RPMI7951 (cell line): ENCODE data around the gene IRF2BPL. TPM values are rescaled to one million over a fixed set of nuclear protein-coding genes. Genes with fewer than 3 reads are reported as not detected.

Experiments
- DNase-seq: peaks from one replicate; pipeline ENCODE4 v3.0.0-alpha.2; 2012; ENCODE audit warnings: low read depth
- total RNA-seq: library from RNA; depleted of rRNA; stranded (reverse); fragments of >200 nt; shearing (Covaris generic); gene quantifications from 2 replicates; pipeline ENCODE4 v1.2.3, GENCODE V29; 2014

Gene IRF2BPL
- total RNA-seq, 1 experiment from 2014 or later = 16.6 TPM

DNA sequence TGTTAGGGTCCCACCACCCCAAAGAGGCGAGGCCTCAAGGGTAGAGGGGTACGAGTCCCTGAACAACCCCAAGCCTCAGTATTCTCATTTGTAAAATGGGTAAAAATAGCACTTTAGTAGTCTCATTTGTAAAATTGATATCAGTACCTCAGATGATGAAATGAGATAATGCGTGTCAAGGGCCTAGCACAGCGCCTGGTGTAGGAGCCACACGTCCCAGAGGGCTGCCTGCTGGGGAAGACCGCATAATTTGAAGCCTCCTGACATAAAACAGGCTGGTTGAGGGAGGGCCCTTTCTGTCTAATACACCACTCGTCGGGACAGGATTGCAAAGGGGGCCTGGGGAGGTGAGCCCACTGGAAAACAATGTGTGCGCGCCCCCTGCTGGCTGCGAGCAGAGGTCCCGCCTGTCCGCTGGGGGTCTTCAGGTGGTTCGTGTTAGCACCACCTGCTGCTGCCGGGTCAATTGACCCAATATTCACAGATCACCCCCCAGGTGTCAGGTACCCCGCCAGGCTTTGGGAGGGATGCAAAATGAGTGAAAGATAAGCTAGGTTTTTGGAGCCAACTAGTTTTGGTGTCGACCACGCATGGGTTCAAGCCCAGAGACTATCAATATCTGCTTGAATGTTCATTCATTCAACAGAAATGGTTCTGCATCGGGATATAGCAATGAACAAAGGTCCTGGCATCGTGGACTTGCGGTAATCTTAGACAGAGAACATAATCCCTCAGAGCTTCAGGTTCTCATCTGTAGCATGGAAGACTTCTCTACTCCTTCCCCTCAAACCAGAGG, 24.7 kb upstream of the IRF2BPL start:
- DNase-seq = peak; percentile 59

DNA sequence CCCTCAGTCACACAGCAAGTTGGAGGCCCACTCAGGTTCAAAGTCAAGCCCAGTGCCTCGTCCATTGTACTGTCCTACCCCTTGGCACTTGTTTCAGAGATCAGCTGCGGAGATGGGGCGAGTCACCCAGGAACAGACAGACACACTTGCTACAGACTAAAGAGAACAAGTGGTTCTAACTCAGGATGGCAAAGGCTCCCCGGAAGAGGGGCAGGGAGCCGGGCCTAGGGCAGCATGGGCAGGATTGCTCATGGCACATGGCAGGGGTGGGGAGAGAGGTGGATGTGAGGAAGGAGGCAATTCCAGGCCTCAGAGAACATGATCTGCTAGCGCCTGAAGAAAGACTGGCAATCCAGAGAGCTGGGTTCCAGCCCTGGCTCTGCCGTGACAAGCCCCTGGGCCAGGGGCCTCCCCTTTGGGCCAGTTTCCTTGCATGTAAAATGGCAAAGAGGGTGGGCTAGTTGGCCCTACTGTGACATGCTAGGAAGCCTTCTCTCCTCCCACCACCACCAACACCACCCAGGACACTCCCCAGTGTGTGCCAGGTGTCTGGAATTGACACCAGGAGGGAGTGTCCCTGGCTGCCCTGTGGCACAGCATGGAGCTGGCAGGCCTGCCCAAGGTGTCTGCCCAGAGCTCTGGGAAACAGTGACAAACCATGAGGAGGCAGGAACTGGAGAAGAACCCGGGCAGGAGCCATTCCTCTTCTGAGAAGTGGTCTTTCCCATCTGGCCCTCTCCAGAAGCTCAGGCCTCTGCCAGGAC, 24.0 kb upstream of the IRF2BPL start:
- DNase-seq = no peak

DNA sequence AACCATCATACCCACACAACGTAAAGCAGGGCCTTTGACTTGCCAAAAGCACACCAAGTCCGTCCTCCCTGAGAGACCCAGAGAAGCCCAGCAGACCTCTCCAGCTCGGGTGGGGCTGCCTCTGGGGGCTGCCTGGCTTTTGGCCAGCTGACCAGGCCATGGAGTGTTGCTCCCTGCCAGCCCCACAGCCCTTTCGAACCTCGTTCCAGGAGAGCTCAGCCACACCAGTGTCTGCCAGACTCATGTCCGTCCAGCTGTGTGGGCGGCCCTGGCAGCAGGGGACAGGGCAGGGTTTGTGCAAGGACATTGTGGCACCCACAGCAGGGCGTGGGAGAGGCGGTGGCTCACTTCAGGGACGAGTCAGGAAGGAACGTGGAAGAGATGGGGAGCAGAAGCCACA, 22.6 kb upstream of the IRF2BPL start:
- DNase-seq = no peak

DNA sequence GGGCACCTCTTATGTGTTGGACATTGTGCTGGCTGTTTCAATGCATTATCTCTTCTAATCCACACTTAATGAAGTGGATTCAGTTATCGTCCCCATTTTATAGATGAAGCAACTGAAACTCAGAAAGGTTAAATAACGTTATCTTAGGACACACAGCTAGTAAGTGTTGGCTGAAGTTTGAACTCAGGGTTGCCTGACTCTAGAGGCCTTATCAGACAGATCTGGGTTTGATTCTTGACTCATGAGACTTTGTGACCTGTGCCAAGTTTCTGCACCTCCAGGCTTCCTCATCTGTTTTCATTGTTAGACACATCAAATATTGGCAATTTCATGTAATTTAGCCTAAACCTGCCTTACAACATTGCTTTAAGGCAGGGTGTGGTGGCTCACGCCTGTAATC, 18.2 kb upstream of the IRF2BPL start:
- DNase-seq = peak; percentile 79

DNA sequence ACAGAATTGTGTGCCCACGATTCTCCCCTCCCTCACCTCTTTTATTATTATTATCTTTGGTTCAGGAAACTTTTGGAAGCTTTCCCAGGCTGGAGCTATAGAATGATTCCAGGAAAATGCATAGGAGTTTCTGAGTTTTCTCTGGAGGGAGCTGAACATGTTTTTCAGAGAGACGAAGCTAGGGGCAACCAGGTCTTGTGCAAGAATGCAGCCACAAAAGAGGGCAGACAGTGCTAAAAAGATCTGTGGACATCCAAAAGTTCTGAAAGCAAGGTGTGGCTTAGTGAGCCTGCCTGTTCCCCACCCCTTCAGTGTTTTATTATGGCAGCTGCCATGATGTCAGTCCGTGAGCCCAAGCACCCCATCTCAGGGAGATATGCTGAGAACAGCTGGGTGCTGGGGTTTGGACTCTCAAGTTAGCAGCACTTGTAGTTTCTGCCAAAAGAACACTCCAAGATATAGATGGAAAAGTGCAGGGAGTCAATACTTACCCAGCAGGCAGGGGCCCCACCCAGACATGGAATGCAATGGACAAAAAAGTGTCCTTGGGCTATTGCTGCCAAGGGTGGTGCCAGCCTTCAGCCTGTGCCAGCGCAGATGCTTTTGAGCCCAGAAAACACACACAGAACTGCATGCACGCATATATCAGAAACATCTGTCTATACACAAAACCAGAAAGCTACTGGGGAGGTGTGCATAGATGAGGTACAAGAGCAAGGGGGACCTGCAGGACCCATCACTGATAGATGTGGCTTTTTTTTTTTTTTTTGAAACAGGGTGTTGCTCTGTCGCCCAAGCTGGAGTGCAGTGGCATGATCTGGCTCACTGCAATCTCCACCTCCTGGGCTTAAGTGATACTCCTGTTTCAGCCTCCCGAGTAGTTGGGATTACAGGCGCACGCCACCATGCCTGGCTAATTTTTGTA, 17.0 kb upstream of the IRF2BPL start:
- DNase-seq = peak; percentile 51

GRCh38 chr14:77044783-77045237, 16.3 kb upstream of the IRF2BPL start:
- DNase-seq = peak; percentile 72

DNA sequence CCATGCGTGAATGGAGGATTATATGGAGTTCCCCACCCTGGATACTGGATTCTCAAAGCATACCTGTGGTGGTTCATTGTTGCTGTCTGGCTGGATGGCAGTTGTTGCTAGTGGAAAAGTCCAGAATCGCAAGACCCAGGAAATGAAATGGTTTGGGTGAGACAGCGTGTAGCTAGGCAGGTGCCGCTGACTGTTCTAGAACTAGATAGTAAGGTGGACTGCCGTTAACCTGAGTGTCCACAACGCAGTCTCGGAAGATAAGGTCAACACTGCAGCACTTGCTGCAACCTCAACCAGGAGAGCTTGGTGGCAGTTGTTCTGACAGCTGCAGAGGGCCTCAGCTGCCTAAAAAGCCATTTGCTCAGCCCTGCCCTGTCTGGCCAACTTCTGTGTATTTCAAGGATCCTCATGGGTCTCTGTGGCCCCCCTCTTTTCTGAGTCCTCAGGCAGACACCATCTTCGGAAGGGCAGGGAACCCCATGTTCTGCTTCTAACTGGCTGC, 15.5 kb upstream of the IRF2BPL start:
- no peak for DNase-seq

GRCh38 chr14:77043177-77043983, 14.9 kb upstream of the IRF2BPL start:
- DNase-seq = peak; percentile 94

DNA sequence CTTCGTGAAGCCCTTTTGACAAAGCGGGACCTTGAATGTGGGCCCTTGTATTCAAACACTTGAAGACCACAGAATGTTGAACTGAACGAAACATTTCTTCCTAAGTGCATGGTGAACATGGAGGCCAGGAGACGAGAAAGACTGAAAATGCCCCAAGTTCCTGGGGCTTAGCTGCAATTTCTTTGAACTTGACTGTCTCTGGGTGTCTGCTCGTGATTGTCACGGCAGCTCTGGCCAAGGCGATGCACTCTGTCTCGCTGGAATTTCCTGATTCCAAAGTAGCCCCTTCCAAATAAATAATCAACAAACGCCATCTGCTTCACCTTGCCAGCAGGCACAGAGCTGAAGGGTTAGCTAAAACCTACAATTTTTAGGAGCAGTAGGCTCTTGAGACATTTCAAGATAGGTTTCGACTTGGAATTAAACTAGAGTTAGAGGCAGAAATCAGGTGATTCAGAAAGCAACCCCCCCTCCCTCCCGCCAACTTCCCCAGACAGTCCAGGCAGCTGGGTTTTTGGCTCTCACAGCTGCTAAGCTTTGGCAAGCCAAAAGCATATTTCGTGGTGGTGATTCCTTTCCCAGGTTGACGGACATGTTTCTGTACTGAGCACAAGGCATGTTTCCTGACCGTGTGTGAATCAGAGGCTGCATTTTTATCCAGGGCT, 13.5 kb upstream of the IRF2BPL start:
- DNase-seq = peak; percentile 93

- DNase-seq = no peak
These were observed 12.5 kb upstream of the IRF2BPL start for GRCh38 chr14:77040741-77041653.

GRCh38 chr14:77040059-77040740, 11.7 kb upstream of the IRF2BPL start:
- DNase-seq = peak; percentile 100

DNA sequence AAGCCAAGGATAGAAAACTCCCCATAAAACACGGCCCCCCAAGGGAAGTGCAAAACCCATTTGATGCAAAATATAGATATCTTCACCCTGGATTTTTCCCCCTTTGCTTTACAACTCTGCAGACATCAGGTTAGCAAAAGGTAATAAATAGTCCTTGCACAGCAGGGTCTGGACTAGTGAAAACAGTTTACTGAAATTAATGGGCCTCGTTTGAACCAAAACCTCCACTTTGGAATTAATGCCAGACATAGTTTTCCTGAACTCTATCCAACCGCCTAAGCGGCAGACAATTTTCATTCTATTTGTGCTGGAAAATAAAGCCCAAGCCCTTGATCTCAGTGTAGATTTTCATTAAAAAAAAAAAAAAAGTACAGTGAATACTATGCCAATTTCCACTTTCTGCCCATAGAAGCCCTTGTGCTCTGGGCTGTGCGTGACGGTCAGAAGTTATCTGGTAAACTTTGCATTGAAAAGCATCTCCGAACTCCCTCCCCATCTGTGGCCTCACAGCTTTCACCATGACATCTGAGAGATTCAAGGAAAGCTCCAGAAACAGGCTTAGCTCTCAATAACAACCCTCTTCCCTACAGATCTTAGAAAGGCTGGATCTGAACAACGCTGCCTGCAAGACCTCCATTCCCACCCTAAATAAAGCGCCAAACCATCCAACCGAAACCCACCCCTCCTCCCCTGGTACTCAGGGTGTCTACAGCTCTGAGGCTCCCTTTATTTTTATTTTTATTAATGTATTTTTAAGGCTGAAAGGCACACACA, 11.0 kb upstream of the IRF2BPL start:
- DNase-seq = peak; percentile 71

DNA sequence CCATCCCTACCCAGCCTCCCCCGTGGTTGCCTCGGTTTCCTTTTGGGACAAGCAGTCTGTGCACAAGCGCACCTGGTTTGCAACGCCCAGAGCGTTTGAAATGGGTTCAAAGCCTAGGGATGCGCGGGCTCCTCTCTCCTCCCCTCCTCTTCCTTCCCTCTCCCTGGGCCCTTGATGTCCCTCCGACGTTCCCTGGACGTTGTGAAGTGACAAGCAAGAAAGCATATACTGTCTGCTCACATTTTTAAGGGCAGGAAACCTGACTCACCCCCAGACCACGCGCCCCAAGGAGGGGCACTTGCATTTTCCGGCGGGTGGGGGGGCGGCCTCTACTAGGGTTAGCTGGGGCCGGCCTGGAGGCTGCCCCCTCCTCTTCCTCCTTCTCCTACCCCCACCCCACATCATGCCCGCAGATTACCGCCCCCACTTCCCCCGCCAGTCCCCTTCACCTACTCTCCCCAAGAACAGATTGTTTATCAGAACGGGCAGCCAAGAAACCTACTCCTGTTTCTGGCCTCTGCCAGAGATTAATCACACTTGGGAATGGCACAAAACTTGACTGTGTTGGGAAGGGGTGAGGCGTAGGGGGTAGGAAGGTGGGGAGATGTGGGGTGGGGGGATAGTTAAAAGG, 9.5 kb upstream of the IRF2BPL start:
- peak; percentile 60 for DNase-seq

GRCh38 chr14:77037215-77037937, 8.9 kb upstream of the IRF2BPL start:
- DNase-seq = no peak

DNA sequence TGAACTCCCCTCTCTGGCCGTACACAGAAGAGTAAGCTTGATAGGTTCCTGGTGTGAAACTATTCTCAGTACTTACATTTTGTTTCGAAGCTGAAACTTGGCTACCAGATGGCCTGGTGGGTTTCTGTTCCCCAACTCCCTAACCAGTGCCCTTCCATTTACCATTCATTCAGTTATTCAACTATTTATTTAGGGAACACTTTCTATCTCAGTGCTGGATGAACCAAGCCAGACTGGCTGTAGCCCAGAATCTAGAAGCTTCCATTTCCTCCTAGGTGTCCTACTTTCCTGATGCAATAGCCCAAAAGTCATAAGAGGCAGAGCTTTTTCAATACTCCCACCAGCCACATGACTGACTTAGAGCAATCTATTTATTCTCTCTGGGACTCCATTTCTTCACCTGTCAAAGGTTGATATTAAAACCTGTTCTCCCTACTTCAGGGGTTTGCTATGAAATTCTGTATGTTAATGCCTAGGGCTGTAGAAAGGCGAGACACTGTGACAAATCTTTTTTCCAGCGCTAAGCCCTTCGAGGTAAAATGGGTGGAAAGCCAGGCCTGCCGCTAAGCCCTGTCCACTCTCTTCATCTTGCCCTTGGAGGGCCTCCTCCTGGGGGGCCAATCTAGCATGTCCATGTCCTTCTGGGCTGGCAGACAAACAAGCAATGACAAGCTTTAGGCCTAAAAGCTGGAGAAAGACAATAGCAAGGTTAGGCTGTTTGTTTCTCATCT, 8.1 kb upstream of the IRF2BPL start:
- DNase-seq = no peak

- DNase-seq = no peak
These were observed 6.8 kb upstream of the IRF2BPL start for GRCh38 chr14:77035267-77035666.
